ENCODE measurements around the gene TMEM163.

TMEM163 gene

DNA sequence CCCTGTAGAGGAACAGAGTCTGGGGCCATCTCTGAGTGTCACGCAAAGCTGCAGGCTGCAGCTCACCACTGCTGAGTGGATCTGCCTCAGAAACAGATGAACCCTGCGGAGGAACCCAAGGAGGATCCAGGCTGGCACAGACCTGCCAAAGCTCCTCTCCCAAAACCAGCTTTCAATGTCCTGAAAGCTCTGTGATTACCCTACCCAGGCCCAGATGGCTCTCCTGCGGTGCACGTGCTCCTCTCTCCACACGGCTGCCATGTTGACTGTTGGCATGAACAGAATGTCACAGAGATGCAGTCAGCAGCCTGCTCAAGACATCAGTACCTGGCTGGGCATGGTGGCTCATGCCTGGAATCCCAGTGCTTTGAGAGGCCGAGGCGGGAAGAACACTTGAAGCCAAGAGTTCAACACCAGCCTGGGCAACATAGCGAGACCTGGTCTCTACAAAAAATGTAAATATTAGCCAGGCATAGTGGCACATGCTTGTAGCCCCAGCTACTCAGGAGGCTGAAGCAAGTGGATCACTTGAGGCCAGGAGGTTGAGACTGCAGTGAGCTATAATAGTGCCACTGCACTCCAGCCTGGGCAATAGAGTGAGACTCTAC is 248.1 kb downstream of the TMEM163 start:
- no peak for DNase-seq

DNA sequence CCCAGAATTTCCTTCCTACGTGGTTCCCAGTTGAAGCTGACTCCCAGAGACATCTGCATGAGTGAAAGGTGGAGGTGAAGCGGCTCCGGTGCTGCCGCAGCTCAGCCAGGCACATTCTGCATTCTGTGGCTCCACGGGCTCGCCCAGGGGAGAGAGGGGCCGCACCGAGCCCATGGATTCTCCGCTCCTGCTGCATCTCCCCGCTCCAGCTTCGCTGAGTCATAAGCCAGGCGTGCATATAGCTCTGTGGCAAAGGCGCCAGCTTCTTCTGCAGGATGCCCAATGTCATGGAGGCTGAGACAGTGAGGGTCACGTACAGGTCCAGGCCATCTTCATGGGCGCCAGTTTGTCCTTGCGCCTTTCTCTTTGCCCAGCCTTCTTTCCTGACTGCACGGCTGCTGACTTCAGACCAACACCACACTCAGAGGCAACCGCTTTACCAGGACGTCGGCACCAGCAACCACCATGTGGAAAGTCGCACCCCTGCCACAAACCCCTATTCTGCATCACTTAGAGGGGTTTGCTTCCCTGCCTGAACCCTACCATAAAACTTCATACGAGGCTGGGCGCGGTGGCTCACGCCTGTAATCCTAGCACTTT is 249.2 kb downstream of the TMEM163 start:
- no peak for DNase-seq

DNA sequence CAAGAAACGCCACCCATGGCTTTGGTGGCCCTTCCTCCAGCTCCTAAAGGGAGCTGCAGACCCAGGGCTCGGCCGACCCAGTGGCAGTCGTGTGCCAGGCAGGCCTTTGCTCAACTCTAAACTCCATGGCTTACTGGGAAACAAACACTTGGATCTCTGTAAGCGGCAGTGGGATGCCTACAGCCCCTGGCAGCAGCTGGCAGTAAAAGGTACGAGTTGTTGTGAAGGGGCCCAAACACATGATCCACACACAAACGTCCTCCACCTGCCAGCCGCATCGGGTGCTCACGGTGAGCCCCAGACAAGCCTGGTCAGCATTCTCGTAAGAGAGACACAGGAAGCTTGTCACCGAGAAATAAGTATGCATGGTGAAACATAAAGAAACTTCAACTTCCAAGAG is 250.0 kb downstream of the TMEM163 start:
- no peak for DNase-seq

GRCh38 chr2:134468164-134468563 is 250.6 kb downstream of the TMEM163 start:
- DNase-seq = no peak

- DNase-seq = peak; percentile 28 to 32
These were observed 252.7 kb downstream of the TMEM163 start for GRCh38 chr2:134466141-134466540.

DNA sequence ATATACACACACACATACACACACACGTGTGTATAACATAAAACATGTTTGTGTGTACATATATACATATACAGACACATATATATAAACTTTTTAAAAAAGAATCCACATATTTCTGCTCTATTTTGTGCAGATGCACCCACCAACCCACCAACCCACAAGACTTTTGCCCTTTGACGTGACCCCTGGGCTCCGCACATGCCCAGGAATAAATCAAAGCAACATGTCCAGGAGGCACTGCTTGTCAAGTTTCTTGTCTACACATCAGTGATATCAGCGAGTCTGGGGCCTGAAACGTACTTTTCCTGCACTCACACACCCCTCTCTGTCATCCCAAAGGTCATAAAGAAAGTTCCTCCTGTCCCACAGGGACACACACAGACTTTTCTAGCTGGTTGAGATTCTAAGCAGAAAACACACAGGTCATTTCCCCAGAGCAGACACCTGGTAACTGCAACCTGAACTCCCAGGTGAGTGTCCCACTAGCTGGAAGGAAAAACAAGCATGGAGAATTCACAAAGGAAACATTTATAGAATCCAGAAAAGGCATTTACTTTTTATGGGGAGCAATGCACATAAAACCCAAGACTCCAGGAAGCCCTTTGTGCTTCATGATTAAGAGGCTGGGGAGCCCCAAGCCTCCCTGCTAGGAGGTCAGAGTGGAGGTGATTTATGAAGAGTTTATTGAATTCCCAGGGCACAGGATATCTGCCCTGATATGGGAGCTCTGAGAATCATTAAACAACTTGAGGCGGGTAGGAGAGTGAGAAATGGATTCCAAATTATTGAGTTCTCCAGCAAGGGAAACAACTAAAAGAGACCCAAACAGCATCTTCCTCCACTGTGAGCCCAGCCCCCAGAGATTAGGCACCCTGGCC is 253.3 kb downstream of the TMEM163 start:
- no peak for DNase-seq

DNA sequence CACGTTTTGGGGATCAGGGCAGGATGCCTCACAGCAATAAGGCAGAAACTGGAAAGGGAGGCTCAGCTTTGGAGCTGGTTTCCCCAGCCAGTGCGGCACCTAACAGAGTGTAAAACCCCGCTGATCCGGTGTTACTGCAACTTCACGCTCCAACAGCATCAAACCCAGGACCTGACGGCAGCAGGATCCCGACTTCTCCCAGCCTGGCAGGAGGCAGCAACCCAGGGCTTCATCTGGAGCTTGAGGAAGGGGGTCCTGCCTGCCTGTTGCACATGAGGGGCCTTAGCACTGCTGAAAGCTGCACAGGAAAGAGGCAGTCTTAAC is 255.1 kb downstream of the TMEM163 start:
- DNase-seq = no peak

- no peak for DNase-seq
These were observed 255.8 kb downstream of the TMEM163 start for GRCh38 chr2:134462791-134463698.

DNA sequence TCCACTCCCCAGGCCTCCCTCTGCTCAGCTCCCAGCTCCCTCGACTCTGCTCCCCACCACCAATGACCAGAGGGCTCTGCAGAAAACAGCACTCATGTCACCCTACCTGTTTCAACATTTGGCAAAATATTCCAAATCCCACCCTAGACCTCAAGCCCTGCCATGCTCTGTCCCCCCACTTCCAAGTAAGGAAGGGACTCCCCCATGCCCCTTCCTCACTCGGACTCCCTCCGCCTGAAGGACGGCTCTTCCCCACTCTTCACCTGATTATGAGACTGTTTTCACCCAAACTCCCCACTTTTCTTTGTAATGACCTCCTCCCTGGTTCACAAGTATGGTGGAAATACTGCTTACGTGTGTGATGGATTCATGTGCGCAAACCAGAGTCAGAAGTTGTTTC is 256.5 kb downstream of the TMEM163 start:
- DNase-seq = no peak

GRCh38 chr2:134461511-134461910 is 257.3 kb downstream of the TMEM163 start:
- DNase-seq = no peak

DNA sequence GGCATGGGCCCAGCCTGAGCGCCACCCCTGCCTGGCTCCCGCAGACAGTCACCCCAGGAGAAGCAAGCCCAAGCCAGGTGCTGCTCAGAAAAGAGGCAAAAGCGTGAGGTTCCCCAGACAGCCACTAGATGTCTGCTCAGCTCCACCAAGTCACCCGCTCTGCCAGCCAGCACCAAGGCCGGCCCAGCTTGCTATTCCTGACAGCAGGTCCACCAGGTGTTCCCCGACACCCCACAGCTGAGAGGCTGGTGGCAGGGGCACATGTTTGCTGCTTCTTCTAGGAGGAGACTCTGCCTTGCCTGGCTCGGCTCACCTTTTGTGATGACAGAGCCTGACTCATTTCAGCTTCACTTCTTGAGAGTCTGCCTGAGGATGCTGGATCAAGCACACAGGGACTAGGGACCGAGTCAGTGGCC is 258.2 kb downstream of the TMEM163 start:
- DNase-seq = peak; percentile 19 to 25

GRCh38 chr2:134459706-134460406 is 258.9 kb downstream of the TMEM163 start:
- DNase-seq = no peak

DNA sequence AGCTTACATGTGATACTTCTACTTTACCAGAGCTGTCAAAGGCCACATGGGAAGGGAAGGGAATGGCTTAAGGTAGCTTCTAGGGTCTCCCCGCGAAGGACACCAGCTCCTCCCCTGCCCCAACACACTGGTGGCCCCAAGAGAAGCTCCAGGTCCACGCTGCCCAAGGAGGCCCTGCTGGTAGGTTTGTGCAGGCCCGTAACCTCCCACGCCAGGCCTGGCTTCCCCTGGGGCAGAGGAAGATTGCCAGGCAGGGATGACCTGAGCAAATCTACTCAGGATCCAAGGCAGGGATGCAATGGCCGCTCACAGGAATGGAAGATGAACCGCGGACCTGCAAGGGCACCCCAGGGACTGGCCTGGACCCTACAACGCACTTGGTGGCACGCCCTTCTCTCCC is 259.9 kb downstream of the TMEM163 start:
- DNase-seq = no peak

- DNase-seq = no peak
These were observed 260.3 kb downstream of the TMEM163 start for GRCh38 chr2:134458473-134458853.

- DNase-seq = no peak
These were observed 260.9 kb downstream of the TMEM163 start for GRCh38 chr2:134457765-134458472.

- no peak for DNase-seq
These were observed 261.4 kb downstream of the TMEM163 start for GRCh38 chr2:134457353-134457752.

- DNase-seq = no peak
These were observed 263.4 kb downstream of the TMEM163 start for GRCh38 chr2:134455426-134455825.

DNA sequence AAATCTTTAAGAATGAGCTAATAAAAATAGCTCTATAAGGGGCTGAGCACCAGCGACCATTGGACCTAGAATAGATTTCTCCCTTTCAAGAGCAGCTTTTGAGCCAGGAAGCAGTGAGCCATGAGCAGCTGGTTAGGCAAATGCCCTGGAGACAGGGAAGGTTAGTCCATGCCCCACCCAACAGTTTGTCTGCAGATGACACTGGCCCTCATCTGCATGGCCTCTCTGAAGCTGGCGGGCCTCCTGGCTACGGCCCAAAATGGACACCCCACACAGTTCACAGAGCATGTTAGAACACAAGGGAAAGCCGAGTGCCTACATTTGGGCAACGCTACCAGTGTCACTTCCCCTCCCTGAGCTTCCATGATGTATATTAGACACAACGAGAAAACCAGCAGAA is 263.9 kb downstream of the TMEM163 start:
- DNase-seq = no peak

GRCh38 chr2:134454426-134454825 is 264.4 kb downstream of the TMEM163 start:
- no peak for DNase-seq

GRCh38 chr2:134453973-134454372 is 264.8 kb downstream of the TMEM163 start:
- no peak for DNase-seq

DNA sequence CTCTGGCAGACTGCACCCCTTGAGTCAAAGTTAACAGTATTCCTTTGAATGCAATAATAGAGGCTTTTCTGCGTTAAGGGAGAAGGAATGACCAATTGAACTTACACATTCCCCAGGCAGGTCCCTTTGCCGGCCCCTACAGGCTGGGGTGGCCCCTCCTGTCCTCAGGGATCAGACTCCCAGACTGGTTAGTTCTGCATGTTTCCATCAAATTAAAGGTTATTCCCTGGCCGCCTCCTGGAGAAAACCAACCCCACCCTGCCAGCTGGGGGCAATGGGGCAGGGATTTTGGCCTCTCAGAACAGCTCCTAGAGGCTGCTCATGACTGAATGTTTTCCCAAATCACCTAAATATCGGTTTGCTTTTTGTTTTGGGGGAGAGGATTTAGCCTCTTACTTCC is 265.3 kb downstream of the TMEM163 start:
- DNase-seq = no peak

All from activated CD4-positive, alpha-beta T cell treated with anti-CD3 and anti-CD28 coated beads for 4 hours (primary cell).